Measurements from ENCODE around the gene CHD6.

GRCh38 chr20:41376349-41376748 is 241.8 kb downstream of the CHD6 start:
- TF ChIP-seq REST (IDR thresholded peaks at IDR 0.05; ENCODE audit: insufficient replicate concordance, low read depth), result no peak
- TF ChIP-seq, protein P1, sequence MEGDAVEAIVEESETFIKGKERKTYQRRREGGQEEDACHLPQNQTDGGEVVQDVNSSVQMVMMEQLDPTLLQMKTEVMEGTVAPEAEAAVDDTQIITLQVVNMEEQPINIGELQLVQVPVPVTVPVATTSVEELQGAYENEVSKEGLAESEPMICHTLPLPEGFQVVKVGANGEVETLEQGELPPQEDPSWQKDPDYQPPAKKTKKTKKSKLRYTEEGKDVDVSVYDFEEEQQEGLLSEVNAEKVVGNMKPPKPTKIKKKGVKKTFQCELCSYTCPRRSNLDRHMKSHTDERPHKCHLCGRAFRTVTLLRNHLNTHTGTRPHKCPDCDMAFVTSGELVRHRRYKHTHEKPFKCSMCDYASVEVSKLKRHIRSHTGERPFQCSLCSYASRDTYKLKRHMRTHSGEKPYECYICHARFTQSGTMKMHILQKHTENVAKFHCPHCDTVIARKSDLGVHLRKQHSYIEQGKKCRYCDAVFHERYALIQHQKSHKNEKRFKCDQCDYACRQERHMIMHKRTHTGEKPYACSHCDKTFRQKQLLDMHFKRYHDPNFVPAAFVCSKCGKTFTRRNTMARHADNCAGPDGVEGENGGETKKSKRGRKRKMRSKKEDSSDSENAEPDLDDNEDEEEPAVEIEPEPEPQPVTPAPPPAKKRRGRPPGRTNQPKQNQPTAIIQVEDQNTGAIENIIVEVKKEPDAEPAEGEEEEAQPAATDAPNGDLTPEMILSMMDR (IDR thresholded peaks at IDR 0.05; ENCODE audit: insufficient read depth, low read length), result no peak
- TF ChIP-seq POLR2AphosphoS5 (IDR thresholded peaks at IDR 0.05; ENCODE audit: low read depth), result no peak
